ENCODE results near the gene FAM53B.
A peak's percentile ranks its signal among the peaks of the same experiment; 100 is the strongest.

The FAM53B gene

DNA sequence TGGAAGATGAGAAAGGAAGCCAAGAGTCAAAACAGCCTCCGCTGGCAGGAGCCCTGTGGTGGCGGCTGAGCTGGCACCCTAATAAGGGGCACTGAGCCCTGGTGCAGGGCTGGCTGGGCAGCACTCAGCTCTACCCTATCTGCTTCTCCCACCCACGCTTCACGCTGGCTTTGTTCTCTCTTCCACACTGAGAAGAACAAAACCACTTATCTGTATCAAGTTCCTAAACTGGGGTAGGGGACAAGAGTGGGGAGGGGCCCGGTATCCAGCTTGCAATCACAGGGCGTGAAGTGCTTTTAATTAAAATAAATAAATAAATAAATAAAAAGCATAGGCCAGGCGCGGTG is 52.1 kb downstream of the FAM53B start:
- no peak overlapping the region for H3K27ac ChIP-seq
- TF ChIP-seq CTCF (IDR thresholded peaks at IDR 0.05) (no peak), ZFX (IDR thresholded peaks at IDR 0.05; ENCODE audit: borderline replicate concordance) (no peak)

GRCh38 chr10:124691421-124692099 is 52.6 kb downstream of the FAM53B start:
- peak overlapping the region; percentile 30; the same call in 1 of the 2 replicates for H3K27ac ChIP-seq
- TF ChIP-seq CTCF (IDR thresholded peaks at IDR 0.05) (no peak), ZFX (IDR thresholded peaks at IDR 0.05; ENCODE audit: borderline replicate concordance) (no peak)

DNA sequence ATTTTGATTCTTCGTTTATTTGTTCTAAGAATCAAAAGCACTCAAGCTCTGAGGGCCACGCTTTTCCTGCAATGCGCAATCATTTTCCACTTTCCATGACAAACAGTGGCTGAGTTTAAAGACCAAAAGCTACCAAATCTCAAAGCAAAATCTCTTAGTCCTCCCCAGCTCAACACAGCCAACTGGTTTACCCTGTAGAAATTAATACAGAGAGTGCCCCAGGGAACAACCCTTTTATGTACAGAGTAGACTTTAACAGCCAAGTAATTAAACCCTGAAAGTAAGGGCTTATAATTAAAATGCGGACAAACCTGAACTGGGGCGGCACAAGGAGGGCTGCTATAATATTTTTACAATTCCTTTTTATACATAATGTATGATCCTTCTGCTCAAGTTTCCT is 53.2 kb downstream of the FAM53B start:
- peak overlapping the region; percentile 30; the same call in 1 of the 2 replicates for H3K27ac ChIP-seq

DNA sequence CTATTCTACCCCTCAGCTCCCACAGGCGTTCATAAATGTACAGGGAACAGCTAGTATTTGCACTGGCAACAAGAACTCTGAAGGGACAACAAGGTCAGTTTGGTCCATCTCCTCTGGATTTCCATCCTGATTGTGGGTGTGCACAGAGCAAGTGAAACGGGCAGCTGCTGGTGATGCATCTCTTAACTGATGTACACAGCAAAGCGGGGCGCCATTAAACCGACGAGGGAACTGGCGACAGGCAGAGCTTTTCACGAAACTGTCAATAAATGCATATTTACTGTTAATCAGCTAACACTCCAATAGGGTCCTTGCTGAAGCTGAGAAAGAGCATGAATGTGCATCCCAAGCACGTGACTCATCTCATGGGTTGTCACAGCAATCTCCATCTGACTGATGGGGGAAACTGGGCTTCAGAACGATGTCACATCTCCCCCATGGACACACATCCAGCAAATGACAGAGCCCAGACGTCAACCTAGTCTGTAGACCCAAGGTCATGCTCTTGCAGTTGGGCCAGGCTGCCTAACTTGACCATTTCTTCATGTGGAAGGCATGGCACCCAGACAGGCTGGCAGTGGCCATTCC is 54.2 kb downstream of the FAM53B start:
- H3K27ac ChIP-seq, result no peak overlapping the region
- TF ChIP-seq ZFX (IDR thresholded peaks at IDR 0.05; ENCODE audit: borderline replicate concordance), result no peak
- no peak for TF ChIP-seq CTCF (IDR thresholded peaks at IDR 0.05)

More for the DNA sequence above, 53.2 kb downstream of the FAM53B start:
- TF ChIP-seq CTCF (IDR thresholded peaks at IDR 0.05) (no peak), ZFX (IDR thresholded peaks at IDR 0.05; ENCODE audit: borderline replicate concordance) (no peak)

- H3K27ac ChIP-seq, result no peak overlapping the region
- TF ChIP-seq CTCF (IDR thresholded peaks at IDR 0.05), result no peak
- no peak for TF ChIP-seq ZFX (IDR thresholded peaks at IDR 0.05; ENCODE audit: borderline replicate concordance)
Observed at GRCh38 chr10:124688889-124689670, 55.1 kb downstream of the FAM53B start.

DNA sequence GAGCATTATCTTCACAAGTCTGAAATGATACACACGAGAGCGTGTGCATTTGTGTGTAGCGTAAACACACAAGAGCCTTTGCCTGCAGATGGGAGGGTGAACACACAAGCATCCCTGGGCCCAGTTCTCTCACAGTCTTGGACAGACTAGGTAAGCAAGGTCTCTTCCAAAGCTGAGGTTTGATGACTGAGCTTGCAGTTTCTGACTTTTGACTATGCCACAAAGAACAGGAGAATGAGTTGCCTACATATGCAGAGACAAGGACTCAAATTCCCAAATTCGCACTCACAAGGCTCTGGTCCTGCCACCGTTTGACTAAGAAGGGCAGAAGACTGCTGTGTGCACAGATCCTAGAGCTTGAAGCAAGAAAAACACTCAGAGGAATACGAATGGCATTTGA is 55.8 kb downstream of the FAM53B start:
- TF ChIP-seq CTCF (IDR thresholded peaks at IDR 0.05) (no peak), ZFX (IDR thresholded peaks at IDR 0.05; ENCODE audit: borderline replicate concordance) (no peak)
- no peak overlapping the region for H3K27ac ChIP-seq

All from 22Rv1 (cell line).